HFFc6 (cell line): Measurements from ENCODE around the gene STC2. TPM values are rescaled to one million over a fixed set of nuclear protein-coding genes. Genes with fewer than 3 reads are reported as not detected.

Experiments
- DNase-seq: peaks from one replicate; pipeline ENCODE4 v3.0.0-alpha.2; 2018
- H3K27ac Mint-ChIP-seq: 2 replicates; pipeline ENCODE4 v1.8.0; 2020; ENCODE audit warnings: mild to moderate bottlenecking, mixed read lengths
- H3K27me3 Mint-ChIP-seq: 2 replicates; pipeline ENCODE4 v1.8.0; 2021; ENCODE audit warnings: mild to moderate bottlenecking, moderate library complexity, mixed read lengths; ENCODE audit not compliant: insufficient read depth
- H3K36me3 Mint-ChIP-seq: 2 replicates; pipeline ENCODE4 v1.8.0; 2021; ENCODE audit warnings: low read depth, mixed read lengths
- H3K4me1 Mint-ChIP-seq: 2 replicates; pipeline ENCODE4 v1.8.0; 2020; ENCODE audit warnings: low read depth, mixed read lengths
- H3K4me3 Mint-ChIP-seq: 2 replicates; pipeline ENCODE4 v1.8.0; 2020; ENCODE audit warnings: mild to moderate bottlenecking, moderate library complexity, mixed read lengths
- H3K9me3 Mint-ChIP-seq: 2 replicates; pipeline ENCODE4 v1.8.0; 2020; ENCODE audit warnings: mild to moderate bottlenecking, mixed read lengths
- CTCF ChIP-seq: fragments of 200-600 bp; sonication (generic); IDR thresholded peaks from 2 replicates; pipeline ENCODE4 v1.5.0; 2021; ENCODE audit warnings: antibody characterized with exemption, mild to moderate bottlenecking
- total RNA-seq, 6 experiments: library from RNA; stranded (reverse); fragmentation: NEBNext Ultra II Directional; extraction: Animal tissue kit (Norgen Biotek cat#: 25700); gene quantifications; 2 replicates in 1 of 6; 3 replicates in 5 of 6; pipeline ENCODE4 v1.2.3, GENCODE V29; 2021

Gene STC2
- total RNA-seq, 6 experiments from 2014 or later, result 66.3 to 89.0 (median 71.5) TPM

GRCh38 chr5:173327084-173327947, 898 bp downstream of the STC2 start:
- DNase-seq, result peak; percentile 22
- Mint-ChIP-seq H3K4me1 (peaks cover 63% of the 10 kb centered on the region), H3K27me3 (peaks cover 8% of the 10 kb centered on the region), H3K36me3 (peaks cover 43% of the 10 kb centered on the region), H3K27ac (peak overlapping the region; percentile 89), H3K4me3 (peak overlapping the region; percentile 96), H3K9me3 (no peaks in the 10 kb centered on the region)
- no peak; the same call in 1 of the 2 replicates for TF ChIP-seq CTCF

GRCh38 chr5:173326501-173326960, 1.7 kb downstream of the STC2 start:
- no peak for TF ChIP-seq CTCF
- H3K27me3 Mint-ChIP-seq, result peaks cover 8% of the 10 kb centered on the region
- peaks cover 50% of the 10 kb centered on the region for H3K36me3 Mint-ChIP-seq
- H3K4me3 Mint-ChIP-seq, result peak overlapping the region; percentile 96
- H3K27ac Mint-ChIP-seq, result peak overlapping the region; percentile 89
- H3K9me3 Mint-ChIP-seq, result no peaks in the 10 kb centered on the region
- H3K4me1 Mint-ChIP-seq, result peaks cover 63% of the 10 kb centered on the region
- peak; percentile 93 for DNase-seq

GRCh38 chr5:173325091-173325698, 3.0 kb downstream of the STC2 start:
- no peaks in the 10 kb centered on the region for H3K9me3 Mint-ChIP-seq
- peak overlapping the region; percentile 89 for H3K27ac Mint-ChIP-seq
- no peak for TF ChIP-seq CTCF
- H3K4me1 Mint-ChIP-seq, result peaks cover 69% of the 10 kb centered on the region
- no peak for DNase-seq
- H3K4me3 Mint-ChIP-seq, result peak overlapping the region; percentile 96
- H3K36me3 Mint-ChIP-seq, result peaks cover 60% of the 10 kb centered on the region
- peaks cover 8% of the 10 kb centered on the region for H3K27me3 Mint-ChIP-seq

GRCh38 chr5:173324115-173325001, 3.9 kb downstream of the STC2 start:
- H3K4me3 Mint-ChIP-seq, result peak overlapping the region; percentile 96
- peak overlapping the region; percentile 89 for H3K27ac Mint-ChIP-seq
- H3K27me3 Mint-ChIP-seq, result peaks cover 8% of the 10 kb centered on the region
- peak; percentile 50 for DNase-seq
- no peaks in the 10 kb centered on the region for H3K9me3 Mint-ChIP-seq
- peaks cover 76% of the 10 kb centered on the region for H3K4me1 Mint-ChIP-seq
- H3K36me3 Mint-ChIP-seq, result peaks cover 63% of the 10 kb centered on the region
- TF ChIP-seq CTCF, result no peak

- H3K36me3 Mint-ChIP-seq, result peaks cover 66% of the 10 kb centered on the region
Observed at GRCh38 chr5:173323799-173324114, 4.5 kb downstream of the STC2 start.

More at GRCh38 chr5:173323799-173324114, 4.5 kb downstream of the STC2 start:
- no peak for TF ChIP-seq CTCF
- peaks cover 76% of the 10 kb centered on the region for H3K4me1 Mint-ChIP-seq
- peak overlapping the region; percentile 96 for H3K4me3 Mint-ChIP-seq
- DNase-seq, result no peak
- peak overlapping the region; percentile 89 for H3K27ac Mint-ChIP-seq
- no peaks in the 10 kb centered on the region for H3K9me3 Mint-ChIP-seq
- peaks cover 8% of the 10 kb centered on the region for H3K27me3 Mint-ChIP-seq
